GM18520 (cell line): ENCODE data around the gene CSF3.

Experiments
- ATAC-seq: cut with Tn5 transposase; IDR thresholded peaks from one replicate; pipeline ENCODE4 v1.9.1; 2021; ENCODE audit not compliant: unreplicated experiment

Gene CSF3

DNA sequence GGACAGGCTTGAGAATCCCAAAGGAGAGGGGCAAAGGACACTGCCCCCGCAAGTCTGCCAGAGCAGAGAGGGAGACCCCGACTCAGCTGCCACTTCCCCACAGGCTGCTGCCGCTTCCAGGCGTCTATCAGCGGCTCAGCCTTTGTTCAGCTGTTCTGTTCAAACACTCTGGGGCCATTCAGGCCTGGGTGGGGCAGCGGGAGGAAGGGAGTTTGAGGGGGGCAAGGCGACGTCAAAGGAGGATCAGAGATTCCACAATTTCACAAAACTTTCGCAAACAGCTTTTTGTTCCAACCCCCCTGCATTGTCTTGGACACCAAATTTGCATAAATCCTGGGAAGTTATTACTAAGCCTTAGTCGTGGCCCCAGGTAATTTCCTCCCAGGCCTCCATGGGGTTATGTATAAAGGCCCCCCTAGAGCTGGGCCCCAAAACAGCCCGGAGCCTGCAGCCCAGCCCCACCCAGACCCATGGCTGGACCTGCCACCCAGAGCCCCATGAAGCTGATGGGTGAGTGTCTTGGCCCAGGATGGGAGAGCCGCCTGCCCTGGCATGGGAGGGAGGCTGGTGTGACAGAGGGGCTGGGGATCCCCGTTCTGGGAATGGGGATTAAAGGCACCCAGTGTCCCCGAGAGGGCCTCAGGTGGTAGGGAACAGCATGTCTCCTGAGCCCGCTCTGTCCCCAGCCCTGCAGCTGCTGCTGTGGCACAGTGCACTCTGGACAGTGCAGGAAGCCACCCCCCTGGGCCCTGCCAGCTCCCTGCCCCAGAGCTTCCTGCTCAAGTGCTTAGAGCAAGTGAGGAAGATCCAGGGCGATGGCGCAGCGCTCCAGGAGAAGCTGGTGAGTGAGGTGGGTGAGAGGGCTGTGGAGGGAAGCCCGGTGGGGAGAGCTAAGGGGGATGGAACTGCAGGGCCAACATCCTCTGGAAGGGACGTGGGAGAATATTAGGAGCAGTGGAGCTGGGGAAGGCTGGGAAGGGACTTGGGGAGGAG, at the start of gene CSF3:
TSS of gene CSF3 (plus strand) at position 436 of the 993 bp plus-strand sequence. CDS start at position 471, 35 bp downstream.
- ATAC-seq, result no peak

- ATAC-seq, result no peak
Measured at GRCh38 chr17:39966771-39967170, 48.5 kb upstream of the CSF3 start.

DNA sequence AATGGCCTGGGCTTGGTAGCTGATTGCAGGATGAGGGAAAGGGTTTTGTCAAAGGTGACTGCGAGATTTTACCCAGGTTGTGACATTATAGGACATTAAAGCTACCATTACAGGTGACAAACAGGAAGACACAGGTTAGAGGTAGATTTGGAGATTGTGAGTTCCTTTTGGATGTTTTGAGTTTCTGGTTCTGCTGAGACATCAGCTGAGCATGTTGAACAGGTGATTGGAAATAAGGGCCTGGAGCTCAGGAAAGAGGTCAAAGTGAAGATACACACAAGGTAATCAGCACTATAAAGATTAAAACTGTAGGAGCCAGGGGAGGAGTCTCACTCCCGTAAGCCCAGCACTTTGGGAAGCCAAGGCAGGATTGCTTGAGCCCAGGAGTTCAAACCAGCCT, 46.5 kb upstream of the CSF3 start:
- no peak for ATAC-seq

DNA sequence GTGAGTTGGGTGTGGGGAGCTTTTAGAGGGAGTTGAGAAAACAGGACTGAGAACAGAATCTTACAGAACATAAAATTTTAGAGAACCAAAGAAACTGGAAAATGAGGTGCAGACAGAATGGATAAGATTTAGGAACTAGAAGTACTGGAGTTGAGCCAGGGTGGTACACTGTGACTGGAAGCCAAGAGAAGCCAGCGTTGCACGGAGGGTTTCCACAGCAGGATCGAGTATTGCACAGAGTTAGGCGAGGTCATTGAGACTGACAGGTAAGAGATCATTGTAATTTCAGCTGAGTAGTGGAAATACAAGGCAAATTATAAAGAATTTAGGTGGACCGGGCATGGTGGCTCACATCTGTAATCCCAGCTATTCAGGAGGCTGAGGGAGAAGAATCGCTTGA, 45.9 kb upstream of the CSF3 start:
- no peak for ATAC-seq

DNA sequence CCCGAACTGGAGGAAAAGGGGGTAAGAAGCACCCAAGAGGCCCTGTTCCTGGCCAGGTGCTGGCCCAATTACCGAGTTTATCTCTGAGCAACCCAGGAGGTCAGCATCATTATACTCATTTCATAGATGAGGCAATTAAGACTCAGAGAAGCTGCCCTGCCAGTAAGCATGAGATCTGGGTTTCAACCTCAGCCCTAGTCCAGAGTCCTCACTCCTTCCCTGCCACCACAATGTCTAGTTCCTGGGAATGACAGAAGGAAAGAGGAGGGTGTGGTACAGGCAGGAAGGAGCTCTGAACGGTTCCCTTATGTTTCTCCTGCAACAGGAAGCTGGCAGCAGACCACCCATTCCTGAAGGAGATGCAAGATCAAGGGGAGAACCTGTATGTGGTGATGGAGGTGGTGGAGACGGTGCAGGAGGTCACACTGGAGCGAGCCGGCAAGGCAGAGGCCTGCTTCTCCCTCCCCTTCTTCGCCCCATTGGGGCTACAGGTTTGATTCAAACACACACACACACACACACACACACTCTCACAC, 45.0 kb upstream of the CSF3 start:
- ATAC-seq, result no peak

DNA sequence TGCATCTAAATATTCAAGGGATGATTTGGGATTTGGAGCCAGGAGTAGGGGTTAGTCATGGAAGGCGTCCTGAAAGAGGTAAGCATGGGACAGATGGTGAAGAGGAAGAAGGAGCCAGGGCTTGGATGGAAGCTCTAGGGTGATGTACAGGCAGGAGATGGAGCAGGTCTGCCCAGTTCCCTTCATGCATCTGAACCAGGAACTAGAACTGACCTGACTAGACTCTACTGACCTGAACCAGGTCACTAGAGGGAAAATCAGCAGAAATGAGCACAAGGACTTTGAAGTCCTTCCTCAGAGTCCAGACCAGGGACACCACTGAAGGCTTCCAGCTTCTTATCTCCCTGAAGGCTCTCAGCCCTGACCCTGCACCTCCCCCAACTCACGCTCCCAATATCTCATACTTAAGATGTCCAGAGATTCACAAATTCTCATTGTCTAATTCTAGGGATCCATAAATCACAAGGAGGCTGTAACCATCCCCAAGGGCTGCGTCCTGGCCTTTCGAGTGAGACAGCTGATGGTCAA, 44.1 kb upstream of the CSF3 start:
- no peak for ATAC-seq

DNA sequence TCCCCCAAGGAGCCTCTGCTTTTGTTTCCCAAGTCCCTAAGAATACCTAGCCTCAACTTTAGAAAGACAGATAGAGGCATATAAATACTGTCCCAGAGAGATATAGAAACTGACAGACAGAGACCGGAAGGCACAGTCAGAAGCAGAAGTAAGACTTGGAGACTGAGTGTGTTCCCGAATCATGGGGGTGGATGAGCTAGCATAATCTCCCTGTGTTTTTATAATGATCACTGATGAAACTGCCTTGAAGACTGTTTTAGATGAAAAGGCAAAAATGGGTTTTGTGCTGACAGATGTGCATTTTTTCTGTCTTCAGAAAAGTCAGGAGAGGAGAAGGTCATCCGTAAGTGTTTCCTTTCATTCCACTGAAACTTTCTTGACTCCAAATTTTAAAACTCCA, 43.0 kb upstream of the CSF3 start:
- no peak for ATAC-seq

DNA sequence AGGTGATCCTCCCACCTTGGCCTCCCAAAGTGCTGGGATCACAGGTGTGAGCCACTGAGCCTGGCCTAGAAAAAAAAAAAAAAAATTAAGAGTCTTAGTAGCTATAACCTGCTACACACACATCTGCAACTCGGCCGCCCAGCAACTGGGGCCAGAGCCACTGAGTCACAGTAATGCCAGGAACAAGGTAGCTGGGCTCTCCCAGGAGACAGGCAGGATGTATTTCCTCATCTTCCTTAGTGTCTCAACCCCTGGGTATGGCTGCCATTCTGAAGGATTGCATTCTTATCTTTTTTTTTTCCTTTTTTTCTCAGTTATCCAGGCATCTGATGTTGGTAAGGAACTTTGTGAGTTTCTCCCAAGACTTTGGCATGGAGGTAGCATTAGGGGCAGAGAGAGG, 41.7 kb upstream of the CSF3 start:
- no peak for ATAC-seq

DNA sequence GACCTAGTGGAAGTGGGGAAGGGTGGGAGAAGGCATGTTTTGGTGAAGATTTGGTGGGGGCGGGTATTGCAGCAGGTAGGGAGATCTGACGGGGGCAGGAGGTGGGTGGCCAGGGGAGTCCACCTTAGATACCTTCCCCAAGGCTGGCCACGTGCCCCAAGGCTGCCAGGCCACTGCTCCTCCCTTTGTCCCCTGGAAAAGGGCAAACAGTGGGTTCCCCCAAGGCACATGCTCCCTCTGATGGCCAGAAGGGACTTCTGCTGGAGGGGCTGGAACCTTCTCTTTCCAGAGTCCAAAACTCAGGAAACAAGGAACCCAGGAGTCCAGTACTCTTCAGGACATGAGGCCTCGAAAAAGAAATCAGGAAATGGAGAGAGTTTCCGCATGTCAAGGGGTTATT, 40.8 kb upstream of the CSF3 start:
- no peak for ATAC-seq

- no peak for ATAC-seq
Measured at GRCh38 chr17:39975801-39976200, 39.4 kb upstream of the CSF3 start.

DNA sequence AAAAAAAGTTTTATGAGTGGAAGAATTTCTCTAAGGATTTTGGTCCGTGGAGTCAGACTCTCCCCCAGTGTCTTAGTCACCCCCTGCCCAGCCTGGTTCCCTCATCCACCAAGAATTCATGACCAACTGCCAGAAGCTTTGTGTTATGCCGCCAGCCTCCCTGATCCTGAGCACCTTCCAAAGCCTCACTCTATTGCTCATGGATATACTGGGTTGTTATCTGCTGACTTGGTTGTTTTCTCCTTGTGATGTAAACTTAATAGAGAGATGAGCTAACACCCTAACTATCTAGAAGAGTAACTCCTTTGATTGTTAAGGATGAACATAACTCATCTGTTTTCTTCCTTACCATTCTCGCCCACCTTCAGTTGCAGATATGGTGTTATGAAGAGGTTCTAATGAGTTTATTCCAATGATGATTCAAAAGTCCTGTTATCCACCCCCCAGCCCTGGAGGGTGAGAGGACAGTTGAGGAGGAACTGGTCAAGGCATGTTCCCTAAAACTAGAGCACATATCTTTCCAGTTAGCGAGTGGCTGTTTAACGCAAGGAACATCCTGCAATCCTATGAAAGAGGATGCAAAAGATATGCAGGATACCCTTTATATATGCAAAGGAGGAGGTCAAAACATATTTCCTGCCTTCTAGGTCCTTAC, 36.1 kb upstream of the CSF3 start:
- no peak for ATAC-seq

- no peak for ATAC-seq
Measured at GRCh38 chr17:39979893-39980350, 35.3 kb upstream of the CSF3 start.

DNA sequence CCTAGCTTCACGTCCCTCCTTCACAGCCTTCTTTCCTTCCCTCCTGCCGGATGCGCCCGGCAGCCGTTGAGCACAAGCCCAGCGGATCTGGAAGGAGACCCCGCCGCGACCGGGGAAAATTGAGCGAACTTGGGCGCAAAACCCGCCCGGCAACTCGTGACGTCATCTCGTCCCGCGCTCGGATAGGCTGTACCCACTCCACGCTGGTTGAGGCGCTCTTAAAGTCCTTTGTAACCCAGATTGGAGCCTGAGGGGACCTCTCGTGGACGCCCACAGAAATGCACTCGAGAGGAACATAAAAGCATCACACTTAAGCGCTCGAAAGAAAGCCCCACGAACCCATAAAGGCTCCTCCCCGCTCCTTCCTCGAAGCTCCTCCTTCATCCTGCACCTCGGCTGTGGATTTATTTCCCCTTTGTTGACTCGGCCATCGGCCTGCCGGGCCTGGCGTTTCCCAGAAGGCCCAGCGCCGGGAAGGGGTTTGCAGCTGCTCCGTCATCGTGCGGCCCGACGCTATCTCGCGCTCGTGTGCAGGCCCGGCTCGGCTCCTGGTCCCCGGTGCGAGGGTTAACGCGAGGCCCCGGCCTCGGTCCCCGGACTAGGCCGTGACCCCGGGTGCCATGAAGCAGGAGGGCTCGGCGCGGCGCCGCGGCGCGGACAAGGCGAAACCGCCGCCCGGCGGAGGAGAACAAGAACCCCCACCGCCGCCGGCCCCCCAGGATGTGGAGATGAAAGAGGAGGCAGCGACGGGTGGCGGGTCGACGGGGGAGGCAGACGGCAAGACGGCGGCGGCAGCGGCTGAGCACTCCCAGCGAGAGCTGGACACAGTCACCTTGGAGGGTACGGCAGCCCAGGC, 34.7 kb upstream of the CSF3 start, which contains the start of gene PSMD3:
TSS of gene PSMD3 (plus strand) at position 457 of the 856 bp plus-strand sequence. CDS start at position 621, 164 bp downstream.
- peak; percentile 92 for ATAC-seq

DNA sequence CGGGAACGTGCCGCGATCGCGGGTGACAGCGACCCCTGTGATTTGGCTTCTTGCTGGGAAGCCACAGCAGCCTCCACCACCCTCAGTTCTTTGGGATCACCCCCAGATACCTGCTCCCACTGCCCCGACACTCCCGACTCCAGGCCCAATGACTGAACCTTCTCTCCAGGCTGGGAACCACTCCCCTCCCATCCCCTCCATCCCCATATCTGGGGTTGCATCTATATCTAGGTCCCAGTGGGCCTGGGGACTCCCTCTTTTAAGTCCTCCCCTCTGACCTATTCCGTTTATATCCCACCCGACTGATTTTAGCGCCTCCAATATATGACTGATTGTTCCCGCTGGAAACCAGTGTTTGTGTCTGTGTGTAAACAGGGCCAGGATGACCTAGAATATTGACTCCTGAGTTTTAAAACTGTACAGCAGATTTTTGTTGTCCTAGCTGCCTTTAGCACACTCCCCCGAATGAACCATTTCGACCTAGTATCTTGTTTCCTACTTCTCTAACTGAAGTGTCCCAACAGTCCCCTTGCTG, 34.0 kb upstream of the CSF3 start:
- no peak for ATAC-seq

DNA sequence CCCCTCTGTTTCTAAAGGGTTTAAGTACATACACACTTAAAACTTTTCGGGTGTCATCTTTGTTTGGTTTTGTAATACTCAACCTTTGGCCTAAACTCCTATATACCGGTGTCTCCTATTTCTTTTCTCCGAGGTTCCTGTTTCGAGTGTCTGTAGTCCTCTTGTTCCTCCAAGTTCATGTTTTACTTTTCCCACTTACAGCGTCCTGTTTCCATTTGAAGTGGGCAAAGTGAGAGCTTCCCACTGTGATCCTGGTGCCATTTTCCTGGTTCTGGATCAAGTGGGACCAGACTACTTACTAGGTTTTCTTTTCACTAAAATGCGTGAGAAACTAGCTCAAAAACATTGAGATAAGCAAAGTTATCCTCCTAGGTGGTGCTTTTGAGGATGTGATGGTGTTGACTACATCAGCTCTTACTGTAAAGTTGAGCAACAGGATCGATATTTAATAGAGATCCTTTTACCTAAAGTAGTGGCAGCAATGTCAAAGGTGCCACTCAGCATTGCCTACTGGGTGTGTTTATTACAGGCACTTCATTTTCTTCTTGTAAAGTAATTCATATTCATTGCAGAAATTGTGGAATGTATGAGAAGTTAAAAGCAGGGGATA, 33.4 kb upstream of the CSF3 start:
- ATAC-seq, result no peak

- ATAC-seq, result no peak
Measured at GRCh38 chr17:39988206-39988810, 26.9 kb upstream of the CSF3 start.

GRCh38 chr17:39994448-39994847, 20.8 kb upstream of the CSF3 start:
- ATAC-seq, result no peak

DNA sequence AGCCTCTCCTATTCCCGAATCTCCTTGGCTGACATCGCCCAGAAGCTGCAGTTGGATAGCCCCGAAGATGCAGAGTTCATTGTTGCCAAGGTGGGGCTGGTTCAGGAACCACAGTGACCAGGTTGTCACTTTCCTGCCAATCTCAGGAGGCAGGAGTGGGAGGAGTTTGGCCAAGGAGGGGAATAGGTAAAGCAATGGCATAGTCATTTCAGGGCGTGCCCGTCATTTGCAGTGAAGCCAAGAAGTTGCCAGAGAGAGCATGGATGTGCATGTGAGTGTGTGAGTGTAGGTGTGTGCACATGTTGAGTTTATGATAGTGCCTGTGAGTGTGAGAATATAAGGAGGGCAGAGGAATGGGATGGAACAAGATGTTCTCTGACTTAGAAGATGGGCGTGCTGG, 19.8 kb upstream of the CSF3 start:
- ATAC-seq, result no peak

- ATAC-seq, result no peak
Measured at GRCh38 chr17:39996162-39996561, 19.1 kb upstream of the CSF3 start.
